NB4 (cell line): ENCODE data around the gene SERF2.

Experiments
- CTCF ChIP-seq: IDR thresholded peaks from one replicate; pipeline ENCODE4 v1.5.1; 2012; ENCODE audit warnings: low read depth, low read length
- MAX ChIP-seq: IDR thresholded peaks from 2 replicates; pipeline ENCODE4 v1.6.1; 2011; ENCODE audit warnings: low read depth, low read length

GRCh38 chr15:43771816-43772215 is 20.3 kb upstream of the SERF2 start:
- TF ChIP-seq CTCF (no peak), MAX (no peak)
